NCI-H146 (cell line): ENCODE measurements around the gene DLGAP1.
"Not testable (repeated sequence)": the region's sequence is repeated elsewhere in the genome, so short reads cannot be mapped to it uniquely, and the experiment has no call there.

Source experiments
- DNase-seq: peaks from one replicate; lab custom pipeline; 2025; lab: John Stamatoyannopoulos, UW

The DLGAP1 gene

DNA sequence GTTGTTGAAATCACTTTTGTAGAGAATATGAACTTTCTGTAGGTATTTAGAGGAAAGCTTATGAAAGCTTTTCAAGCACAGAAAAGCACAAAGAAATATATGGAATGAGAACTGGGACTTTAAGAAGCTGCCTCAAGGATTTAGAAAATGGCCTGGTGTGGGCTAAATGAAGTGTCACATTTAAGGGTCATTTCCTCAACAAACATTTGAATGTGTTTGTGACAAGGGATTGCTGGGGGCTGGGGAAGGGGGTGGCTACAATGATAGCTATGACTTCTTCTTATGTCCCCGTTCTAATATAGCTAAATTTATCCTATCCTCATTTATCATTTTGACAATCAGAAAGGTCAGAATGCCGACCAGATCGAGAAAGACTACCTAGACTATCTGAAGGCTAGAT is 69.2 kb downstream of the DLGAP1 start:
- no peak for DNase-seq

DNA sequence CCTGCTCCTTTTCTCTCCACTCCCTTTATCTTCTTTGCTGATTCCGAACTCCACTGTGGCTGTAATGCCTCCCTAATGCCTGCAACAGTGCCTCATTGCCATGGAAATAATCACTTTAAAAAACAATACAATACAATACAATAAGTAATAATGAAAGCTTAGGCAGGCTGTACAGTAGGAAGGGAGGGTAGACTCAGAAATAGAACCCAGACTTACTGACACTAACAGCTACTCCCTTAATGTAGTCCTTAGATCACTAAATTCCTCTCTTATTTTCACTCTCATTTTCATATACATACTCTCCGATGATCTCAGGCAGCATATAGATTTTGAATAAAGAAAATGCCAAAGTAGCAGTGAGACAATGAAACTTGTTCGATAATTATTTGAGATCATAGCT is 70.2 kb downstream of the DLGAP1 start:
- no peak for DNase-seq

DNA sequence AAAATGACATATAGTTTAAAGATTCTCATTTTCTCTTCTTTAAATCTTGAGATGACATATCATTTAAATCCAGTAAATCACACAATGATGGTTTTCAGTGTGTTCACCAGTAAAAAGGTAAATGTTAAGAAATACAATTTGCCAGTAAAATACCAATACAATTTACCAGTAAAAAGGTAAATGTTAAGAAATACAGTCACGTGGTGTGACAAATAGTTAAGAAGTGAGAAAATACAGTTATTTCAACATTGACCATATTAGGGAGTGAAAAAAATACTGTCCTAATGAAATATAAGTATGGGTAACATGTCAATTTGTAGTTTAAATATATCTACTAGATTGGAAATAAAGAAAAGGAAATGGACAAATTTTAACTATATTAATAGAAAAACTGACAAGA is 80.5 kb downstream of the DLGAP1 start:
- no peak for DNase-seq

DNA sequence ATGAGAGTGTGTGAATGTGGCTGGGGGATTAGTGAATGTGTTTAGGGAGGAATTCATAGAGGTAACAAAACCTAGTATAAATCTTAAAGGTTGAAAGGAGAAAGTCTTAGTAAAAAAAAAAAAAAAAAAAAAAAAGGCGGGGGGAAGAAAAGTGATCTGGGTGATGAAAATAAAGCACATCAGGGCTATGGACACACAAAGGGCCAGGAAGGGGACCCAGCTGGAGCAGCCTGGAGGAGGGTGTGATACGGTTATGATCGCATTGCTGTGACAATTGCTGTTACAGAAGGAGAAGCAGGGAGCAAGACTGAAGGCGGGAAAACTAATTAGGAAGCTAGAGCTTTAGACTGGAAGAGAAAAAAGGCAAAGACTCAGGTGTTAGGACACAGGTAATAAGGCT is 85.4 kb downstream of the DLGAP1 start:
- no peak for DNase-seq

DNA sequence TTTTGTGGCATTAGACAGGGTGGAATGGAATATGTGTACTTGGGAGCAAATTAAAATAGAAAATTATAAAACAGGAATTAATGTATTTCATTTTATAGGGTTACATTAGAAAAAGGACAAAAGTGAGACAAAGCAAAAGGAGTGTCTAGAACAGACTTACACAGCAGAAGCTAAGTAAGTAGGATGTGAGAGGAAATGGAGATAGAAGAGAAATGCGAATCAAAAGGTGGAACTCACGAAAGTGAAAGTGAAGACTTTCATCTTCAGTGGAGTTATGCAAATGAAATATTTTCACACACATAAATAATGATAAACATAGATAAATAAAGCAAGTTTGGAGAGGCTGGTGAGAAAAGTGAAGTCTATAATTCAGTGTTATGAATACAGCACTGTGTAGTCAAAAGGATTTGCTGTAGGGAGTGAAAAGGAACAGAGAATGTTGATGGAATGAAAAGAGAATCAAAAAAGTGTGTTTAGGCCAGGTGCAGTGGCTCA is 94.8 kb downstream of the DLGAP1 start:
- DNase-seq = no peak

DNA sequence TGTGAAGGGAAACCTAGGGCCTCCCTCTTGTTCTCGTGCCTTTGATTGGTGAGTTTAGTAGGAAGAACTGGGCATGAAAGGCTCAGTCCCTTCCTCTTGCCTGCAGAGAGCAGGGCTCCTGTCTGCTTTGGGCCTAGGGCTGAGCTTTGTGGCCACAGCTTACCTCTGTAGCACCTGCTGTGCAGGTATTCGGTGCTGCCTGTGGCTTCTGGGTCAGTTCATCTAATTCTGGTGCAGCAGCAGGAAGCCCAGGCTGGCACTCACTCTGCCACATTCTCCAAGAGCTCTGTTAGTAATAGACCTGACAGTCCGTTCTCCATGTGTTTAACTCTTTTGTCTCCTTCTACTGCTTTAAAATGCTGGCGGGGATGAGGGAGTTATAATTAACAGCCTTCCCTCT is 96.5 kb downstream of the DLGAP1 start:
- DNase-seq = no peak

DNA sequence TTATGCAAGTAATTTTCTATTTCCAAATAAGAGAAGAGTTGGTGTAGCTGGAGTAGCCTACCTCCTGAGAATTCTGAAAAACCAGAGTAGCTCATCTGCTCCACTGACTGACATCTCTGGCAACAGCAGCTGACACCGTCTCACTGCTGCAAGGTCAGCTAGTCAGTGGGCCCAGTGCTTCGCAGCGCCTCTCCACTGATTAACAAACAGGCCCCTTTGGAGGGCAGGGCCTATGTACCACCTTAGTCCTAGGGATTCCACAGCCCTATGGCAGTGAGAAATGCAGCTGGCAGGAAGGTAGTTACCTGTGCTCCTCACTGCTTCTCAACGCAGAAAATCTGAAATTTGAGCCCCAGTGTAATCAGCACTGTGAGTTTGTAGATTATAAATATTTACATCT is 97.5 kb downstream of the DLGAP1 start:
- no peak for DNase-seq

DNA sequence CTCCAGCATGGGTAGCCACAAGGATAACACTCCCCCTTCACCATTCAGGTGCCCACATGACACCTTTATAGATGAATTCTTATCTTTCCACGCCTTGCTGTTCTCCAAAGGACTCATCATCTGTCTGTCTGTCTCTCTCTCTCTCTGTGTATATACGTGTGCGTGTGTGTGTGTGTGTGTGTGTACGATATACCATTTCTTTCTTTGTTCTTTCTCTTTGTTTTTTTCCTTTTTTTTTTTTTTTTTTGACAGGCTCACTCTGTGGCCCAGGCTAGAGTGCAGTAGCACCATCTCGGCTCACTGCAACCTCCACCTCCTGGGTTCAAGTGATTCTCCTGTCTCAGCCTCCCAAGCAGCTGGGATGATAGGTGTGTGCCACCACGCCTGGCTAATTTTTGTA is 98.2 kb downstream of the DLGAP1 start:
- no peak for DNase-seq

DNA sequence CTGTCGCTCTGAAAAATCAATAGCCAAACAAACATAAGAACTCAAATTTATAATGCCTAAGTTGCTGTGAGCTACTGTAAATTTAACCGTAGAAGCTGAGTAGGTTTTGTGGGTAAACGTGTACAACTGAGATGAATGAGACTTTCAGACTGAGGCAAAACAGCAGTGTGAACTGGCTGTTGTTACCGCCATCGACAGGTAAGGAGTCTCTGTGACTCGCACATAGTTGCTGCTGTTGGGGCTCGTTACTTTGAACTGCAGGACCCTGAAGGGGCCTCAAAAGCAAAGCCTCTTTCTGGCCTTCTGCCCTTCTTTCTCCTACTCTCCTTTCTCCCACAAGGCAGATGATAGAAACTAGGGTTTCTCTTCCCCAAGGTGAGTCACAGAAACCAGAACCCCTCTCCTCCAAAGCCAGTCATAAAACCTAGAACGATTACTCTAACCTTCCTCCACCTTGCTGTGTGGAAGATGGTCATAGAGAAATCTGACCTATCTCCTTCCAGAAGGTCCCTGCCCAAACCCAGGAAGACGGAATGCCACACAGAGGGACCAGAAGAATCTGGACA is 101.2 kb downstream of the DLGAP1 start:
- no peak for DNase-seq

DNA sequence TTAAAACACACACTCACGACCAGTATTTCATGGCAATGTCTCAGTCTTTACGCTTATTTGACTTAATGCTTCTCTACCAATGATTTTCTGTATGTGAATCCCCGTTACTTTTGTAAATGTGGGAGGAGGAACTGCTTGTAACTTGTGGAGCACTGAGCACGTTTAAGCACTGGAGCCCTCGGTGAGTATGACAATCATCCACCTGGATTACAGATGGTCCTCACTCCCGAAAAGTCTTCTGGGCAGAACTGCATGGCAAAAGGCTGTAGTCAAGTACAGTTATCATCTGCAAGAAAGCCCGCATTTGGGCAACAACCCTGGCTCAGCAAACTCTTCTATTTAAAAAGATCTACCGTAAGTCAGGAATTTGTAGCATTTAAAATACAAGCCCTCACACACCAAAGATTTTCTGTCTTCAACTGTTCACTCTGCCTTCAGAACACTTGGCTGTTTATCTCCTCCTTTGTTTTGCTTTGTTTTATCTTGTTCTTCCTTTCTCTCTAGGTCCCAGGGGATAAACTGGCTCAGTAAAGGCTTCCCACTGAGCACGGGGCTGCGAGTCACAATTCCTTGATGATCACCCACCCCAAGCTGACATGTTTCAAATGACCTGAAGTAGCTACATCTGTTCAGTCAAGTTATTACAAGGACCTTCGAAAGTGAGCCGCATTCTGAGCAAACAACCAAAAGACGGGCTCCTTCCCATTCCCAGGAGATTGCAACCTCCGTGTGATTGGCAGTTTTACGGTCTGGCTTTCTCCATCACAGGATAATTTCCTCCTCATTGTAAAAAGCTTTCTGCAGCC is 102.2 kb downstream of the DLGAP1 start:
- DNase-seq = no peak

DNA sequence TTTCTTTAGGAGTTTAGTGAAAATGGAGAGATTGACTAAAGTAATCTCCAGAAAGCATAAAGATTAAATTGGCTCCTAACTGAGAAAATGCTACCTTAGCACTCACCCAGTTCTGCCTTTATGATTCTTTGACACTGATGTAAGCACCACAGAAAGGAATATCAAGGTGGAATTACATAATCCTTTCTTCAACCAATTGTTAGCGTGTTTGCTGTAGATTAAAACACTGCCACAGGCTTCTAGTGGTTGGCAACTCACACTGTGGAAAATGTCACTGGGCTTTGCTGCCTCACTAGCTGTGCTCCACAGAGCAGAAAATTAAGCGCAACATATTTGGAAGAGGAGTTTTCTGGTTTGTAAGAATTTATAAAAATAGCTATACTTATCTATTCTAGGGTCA is 104.1 kb downstream of the DLGAP1 start:
- DNase-seq = no peak

DNA sequence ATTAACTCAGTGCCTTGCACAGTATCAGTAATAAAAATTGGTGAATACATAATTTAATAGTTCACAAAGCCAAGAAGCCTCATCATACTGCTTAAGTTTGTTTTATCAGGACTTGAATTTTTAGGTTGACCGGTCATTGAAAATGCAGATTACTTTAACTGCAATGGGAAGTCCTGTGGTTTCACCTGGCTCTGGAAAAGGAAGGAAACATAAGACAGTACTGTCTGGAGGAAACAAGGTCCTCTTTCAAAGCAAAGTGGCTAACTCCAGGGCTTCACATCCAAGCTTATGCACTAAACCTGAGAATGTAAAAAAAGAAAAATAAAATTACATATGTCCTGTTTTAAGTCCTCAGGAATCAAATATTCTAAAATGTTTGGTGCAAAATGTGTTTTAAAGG is 119.7 kb downstream of the DLGAP1 start:
- no peak for DNase-seq

DNA sequence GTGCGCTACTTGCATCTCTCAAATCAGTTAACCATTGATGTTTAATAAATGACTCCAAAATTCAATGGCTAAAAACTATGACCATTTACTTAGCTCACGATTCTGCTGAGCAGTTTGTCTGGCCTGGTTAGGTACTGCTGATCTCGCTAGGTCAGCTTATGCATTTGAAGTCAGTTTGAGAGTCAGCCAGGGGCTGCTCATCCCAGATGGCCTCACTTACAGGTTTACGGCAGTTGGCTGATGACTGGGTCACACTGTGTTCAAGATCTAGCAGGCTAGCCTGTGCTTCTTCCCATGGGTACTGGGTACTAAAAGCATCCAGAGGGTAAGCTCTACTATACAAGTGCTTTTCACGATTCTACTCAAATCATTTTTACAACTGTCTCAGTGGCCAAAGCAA is 122.1 kb downstream of the DLGAP1 start:
- DNase-seq = no peak

DNA sequence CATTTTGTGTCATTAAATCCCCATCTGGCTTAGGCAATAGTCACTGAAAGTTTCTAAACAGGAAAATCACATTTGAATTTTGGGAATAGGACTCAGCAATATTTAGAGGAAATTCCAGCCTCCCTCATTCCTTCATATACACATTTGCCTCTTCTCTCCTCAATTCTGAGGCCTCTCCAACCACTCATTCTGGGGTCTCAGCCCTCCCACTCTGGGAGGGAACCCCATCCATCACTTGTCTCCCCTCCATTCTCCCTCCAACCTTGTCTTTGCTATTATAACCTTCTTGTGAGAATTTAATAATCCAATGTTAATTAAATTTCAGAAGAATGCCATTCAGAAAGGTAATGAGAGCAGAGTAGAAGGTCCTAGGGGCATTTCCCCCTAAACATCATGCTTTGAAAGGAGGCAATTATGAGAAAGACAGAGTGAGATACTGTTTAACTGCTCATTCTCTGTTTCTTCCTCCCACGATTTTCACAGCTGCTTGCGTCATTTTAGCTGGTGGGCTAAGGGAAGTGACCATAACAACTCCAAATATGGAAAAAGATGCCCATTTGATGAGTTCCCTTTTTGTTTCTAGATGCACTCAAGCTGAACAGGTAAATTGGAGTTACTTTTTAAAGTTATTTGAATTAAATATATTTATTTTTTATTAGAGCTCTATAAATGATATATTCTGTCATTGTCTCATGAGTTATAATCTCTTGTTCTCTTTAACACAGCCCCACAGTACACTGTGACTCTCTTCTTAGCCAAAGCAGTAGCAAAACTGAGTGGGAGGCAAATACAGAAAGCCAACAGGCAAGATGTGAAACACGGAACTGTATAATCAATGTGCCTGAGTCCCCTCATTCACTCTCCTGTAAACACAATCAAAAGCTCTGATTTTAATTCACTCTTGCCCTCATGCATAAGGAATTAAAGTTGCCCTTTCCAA is 135.1 kb downstream of the DLGAP1 start:
- no peak for DNase-seq

DNA sequence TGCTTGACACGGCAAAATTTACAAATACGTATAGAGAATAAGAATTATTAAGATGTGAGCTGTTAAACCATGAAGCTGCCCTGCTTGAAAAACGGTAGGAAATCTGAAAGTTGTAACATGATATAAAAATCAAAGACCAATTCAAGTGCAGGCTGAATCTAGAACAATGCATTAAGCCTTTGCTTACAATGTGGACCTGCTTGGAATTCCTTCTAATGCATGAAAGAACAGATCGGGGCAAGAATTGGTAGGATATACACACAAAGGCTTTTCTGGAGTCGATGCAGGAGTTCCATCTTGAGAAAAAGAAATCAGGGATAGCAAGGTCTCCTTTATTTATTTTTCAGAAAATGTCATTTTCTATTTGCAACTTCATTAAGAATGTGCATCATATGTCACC is 136.8 kb downstream of the DLGAP1 start:
- no peak for DNase-seq

DNA sequence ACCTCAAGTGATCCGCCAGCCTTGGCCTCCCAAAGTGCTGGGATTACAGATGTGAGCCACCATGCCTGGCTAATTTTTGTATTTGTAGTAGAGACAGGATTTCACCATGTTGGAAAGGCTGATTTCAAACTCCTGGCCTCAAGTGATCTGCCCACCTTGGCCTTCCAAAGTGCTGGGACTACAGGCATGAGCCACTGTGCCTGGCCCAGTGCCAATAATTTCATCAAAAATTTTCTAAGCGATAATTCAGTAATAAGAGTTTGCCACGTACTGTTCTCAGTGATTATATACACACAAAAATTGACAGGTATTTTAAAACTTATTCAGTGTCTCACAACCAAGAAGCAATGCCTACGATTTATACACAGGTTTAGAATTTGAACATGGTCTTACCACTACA is 143.2 kb downstream of the DLGAP1 start:
- DNase-seq = not testable (repeated sequence)

DNA sequence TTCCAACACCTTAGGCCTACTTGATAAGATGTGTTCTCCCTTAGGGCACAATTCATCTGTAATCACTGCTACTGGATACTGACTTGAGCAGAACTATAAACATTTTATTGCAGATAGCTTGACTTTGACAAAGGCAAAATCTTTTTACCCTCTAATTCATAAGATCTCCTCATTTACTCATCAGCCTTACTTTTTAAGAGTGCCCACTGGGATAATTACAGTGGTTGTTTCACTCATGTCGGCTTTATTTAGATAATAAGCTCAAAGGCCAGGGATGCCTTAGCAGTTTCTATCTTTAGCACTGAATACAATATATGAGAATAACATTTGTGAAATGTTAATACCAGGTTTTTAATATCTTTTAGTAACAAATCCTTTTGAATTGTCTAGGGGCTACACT is 144.0 kb downstream of the DLGAP1 start:
- DNase-seq = no peak

DNA sequence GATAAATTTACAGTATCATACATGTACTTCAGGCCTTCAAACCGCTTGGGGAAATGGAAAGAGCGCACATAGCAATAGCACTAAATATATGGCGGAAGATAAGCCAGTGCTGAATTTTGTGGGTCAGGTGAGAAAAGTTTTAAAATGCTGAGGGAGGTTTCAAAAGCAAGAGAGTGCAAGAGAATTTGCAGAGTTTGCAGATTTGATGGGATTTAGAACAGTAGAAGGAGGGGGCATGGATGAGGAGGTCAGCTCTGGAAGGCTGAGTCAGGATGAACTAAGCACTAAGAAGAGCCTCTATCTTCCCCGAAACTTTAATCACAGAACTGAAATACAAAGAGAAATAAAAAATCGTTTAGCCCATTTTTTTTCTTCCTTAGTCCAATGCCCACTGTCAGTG is 145.9 kb downstream of the DLGAP1 start:
- no peak for DNase-seq

DNA sequence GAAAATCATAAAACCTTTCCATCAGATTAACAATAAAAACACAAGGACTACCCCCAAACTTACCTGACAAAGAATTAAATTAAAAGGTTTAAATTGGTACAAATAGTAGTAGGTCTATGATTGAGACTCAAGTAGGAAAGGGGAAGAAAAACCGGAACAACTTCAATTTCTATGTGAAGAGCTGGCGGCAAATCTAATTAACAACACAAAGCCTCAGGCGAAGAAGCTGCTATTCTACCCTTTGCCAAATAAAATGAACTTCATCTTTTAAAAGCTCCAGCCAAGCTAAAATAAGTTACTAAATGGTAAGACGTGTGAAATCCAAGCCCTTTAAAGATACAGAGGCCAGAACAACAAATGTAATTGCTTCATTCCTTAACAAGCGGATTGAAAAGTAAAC is 146.5 kb downstream of the DLGAP1 start:
- no peak for DNase-seq

DNA sequence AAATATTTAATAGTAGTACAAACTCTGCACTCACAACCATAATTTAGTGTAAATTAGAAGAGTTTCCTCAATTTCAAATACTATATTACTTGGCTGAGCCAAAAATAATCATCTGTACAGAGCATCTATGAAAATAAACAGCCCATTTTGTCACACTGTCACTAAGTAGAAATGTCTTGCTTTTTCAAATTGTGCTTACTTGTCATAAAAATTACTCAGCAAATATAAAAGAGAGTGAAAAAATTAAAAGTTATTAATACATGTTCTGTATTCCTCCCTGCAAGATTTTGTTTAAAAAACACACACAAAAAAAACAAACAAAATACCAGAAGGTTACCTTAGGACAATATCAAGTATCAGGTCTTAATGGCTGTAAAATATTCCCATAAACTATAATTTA is 155.7 kb downstream of the DLGAP1 start:
- no peak for DNase-seq

DNA sequence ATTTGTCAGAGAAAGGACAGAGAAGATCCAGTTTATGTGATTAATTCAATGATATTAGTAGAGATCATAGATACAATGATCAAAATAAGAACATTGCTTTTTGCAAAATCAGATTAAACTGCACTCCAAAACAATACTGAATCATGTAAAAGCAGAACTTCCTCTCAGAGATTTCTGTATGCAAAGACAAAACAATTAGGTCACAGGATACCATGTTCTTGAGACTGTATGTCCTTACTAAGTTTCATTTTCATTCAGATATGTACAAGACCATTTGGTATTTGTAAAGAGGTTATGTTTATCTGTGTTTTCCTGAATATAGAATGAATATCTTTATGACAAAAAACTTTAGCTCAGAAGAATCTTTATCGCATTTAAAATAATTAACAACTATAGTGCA is 161.8 kb downstream of the DLGAP1 start:
- DNase-seq = no peak

DNA sequence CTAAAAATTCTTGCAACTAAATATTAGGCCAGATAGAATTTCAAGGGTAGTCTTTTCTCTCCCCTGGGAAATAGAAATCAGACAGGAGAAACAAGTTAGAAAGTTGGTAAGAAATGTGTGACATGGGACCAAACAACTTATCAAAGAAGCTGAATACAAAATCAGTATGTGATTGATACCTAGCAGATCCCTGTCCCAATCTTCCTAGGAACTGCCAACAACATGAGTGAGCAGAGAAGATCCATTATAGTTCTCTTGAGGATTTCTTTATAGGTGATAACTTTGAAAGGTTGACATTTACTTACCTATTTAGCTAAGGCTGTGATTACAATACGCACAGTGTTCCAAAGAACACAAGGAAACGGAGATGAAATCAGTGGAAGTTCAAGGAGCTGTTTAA is 162.4 kb downstream of the DLGAP1 start:
- DNase-seq = no peak

DNA sequence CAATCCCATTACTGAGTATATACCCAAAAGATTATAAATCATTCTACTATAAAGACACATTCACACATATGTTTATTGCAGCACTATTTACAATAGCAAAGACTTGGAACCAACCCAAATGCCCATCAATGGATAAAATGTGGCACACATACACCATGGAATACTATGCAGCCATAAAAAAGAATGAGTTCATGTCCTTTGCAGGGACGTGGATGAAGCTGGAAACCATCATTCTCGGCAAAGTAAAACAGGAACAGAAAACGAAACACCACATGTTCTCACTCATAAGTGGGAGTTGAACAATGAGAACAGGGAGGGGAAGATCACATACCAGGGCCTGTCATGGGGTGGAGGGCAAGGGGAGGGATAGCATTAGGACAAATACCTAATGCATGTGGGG is 167.8 kb downstream of the DLGAP1 start:
- not testable (repeated sequence) for DNase-seq
